GM12878 (cell line): Measurements from ENCODE around the gene TAS2R13.

Source experiments
- JUND ChIP-seq: IDR thresholded peaks from 2 replicates; pipeline ENCODE4 v1.6.1; 2012; ENCODE audit warnings: low read depth, mild to moderate bottlenecking, low read length, improper control_type of control experiment, moderate library complexity
- POLR2A ChIP-seq: IDR thresholded peaks from 2 replicates; pipeline ENCODE4 v1.6.1; 2011; ENCODE audit warnings: low read depth, mild to moderate bottlenecking, low read length
- YY1 ChIP-seq: IDR thresholded peaks from 2 replicates; pipeline ENCODE4 v1.6.1; 2011; ENCODE audit warnings: low read depth, mild to moderate bottlenecking, low read length

DNA sequence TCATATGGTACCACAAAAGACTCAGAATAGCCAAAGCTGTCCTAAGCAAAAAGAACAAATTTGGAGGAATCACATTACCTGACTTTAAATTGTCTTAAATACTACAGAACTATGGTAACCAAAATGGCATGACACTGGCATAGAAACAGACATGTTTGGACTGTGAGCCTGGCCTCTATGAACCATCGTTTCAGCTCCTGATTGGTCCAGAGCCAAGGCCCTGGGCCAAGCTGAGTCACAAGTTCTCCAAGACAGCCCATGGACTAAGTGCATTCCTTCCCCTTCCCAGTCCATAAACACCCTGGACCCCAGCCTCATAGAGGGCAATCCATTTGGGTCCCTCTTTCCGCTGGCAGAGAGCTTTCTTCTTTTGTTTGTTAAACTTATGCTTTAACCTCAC, 48.0 kb downstream of the TAS2R13 start:
- TF ChIP-seq YY1 = no peak
- no peak for TF ChIP-seq JUND
- no peak for TF ChIP-seq POLR2A
